HG03045 (cell line): Measurements from ENCODE around the gene ARHGAP20.

Experiments used
- ATAC-seq: cut with Tn5 transposase; IDR thresholded peaks from one replicate; pipeline ENCODE4 v1.9.1; 2021; ENCODE audit warnings: mild to moderate bottlenecking, moderate library complexity; ENCODE audit not compliant: unreplicated experiment

The ARHGAP20 gene

DNA sequence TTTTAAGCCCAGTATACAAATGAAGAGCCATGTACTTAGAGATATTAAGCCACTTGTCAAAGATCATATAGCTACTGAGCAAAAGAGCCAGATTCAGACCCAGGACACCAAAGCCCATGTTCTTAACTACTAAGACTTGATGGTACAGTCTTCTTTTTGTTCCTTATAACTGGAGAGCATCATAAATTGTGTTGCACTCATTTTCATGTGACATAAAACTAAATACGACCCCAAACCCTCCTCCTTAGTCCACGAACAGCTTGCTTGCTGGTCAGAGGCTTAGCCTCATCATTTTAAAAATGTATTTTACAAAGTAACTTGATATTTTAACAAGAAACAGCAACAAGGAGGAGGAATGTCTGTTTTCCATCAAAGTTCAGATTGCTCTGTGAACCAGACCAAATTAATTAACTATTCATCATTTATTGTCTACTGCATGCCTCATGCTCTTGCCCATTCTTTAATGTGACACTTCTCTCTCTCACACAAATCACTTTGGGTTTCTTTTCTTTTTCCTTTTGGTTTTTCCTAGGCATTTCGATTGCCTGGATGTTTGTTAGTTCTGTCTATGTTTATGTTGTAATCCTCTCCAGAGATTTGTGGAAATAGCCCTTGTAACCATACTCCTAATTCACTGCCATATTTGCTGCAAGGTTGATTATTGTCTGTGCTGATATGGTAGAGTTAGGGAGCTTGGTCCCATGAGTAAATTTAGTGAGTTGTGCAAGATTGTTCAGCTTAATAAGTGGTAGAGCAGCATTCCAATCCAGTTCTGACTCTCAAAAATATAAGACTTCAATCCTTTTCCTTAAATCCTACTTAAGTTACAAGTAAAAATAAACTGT is 8.4 kb upstream of the ARHGAP20 start:
- ATAC-seq: no peak

DNA sequence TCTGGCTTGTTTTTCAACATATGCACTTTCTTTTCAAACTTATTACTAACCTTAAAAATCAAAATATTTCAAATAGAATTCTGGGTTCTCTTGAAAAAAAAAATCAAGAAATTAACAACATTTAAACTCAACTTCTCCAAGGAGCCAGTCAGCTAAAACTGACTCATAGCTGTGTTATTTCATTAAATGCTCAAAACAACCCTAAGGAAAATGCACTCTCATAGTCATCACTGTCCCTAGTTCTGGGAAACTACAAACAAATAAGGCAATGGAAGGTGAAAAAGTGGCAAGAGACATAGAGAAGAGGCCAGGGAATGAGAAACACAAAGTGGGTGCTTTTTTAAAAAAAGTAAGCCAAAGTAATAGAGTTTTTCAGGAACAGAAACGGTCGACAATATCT is 4.1 kb upstream of the ARHGAP20 start:
- no peak for ATAC-seq

DNA sequence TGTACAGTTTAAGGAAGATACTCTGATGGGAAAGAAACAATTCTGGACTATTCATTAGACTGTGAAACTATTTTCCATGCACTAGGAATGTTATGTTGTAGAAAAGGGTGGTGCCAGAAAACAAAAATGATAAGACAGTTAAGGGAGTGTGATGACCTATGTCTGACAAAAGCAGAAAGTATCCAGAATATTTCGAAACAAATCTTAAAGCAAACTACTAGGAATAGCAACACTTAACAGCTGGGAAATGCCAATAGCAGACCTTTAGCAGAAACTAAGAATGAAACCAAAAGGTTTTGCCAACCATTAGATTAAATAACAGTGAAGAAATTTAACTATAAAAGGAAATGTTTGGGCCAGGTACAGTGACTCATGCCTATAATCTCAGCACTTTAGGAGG is 3.3 kb upstream of the ARHGAP20 start:
- ATAC-seq: no peak

DNA sequence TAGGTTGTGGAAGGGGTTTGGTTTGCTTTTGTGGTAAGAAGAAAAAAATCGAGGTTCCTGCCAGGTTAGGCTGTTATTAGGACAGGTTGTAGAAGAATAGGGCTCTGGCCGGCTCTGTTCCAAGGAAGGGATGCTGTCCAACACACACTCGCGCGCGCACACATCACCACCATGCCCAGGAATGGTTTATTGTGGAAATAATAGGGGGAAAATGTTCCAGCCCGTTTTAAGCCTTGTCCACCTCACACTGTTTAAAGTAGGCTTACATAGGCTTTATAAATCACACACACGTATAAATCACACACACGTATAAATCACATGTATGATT is 1.2 kb upstream of the ARHGAP20 start:
- no peak for ATAC-seq

DNA sequence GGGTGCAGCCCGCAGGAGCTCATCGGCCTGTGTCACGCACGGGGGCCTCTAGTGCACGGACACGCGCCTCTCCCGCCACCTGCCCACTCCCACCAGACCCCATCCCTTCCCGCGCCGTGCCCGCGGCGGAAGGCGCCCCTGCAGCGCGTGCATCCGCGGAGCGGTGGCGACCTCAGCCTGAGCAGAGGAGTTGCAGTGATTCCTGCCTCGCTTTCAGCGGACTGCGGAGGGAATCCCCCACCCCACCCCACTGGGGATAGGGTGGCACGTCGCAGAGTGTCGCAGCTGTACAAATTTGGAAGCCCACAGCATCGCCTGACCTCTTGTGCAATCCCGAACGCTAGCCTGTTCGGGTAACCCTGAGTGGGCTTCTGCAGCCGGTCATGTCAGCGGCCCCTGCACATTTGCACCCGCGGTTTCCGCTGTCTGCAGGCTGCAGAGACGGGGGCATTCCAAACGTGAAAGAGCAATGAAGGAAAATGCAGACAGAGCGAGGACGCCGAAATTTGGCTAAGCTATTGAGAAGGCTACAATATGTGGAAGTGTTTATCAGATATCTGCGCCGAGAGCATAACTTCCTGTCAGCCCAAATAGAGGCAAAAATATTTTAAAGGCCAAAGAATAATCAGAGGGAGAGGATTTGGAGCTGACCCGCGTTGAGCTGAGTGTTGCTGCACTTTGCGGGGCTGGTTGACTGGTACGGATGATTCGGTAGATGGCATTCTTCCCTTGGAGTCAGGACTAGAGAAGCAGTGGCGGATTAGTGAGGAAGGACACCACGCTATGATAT is 617 bp upstream of the ARHGAP20 start:
- ATAC-seq: peak; percentile 29

DNA sequence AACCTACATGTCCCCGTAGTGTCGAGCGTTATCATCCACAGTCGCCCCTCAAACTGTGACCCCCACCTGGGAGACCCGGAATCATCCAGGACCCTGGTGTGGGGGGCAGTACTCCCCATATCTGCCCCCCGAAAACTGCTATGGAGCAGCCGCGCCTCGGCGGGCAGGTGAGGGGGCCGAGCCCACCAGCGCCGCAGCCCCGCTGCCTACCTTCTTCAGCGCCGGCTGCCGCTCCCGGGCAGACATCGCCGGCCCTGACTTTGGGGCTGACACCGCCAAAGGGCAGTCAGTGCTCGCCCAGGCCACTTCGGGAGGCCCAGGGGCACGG is 825 bp downstream of the ARHGAP20 start:
- ATAC-seq: no peak

DNA sequence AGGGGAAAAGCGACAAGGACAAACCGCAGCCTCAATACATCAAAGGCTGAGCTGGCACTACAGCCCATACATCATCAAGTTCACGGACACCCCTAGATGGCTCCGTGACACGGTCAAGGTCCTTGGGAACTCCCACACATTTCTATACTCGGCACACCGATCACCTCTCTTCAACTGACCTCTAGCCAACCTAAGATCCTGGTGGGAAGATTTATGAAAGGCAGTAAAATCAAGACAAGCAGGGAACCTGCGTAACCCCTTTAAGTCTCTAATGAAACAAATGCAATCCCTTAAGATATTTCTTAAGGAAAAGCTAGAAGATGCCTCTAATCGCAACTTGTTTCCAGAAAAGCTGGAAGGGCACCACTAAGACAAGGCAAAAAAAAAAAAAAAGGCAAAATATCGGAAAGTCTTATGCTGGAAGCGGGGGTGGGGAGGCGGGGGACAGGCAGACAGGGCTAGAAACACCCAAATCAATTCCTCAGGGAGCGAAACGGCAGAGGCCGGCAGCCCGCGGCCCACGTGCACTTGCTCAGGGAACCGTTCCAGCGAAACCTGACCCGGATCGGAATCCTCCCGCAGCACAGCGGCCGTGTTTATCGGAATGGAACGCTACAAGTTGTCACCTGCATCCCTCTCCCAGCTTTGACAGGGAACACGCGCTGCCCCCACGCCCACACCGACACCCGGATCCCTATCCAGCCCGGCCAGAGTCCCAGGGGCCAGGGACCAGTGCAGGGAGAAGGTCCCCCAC is 1.4 kb downstream of the ARHGAP20 start:
- no peak for ATAC-seq

DNA sequence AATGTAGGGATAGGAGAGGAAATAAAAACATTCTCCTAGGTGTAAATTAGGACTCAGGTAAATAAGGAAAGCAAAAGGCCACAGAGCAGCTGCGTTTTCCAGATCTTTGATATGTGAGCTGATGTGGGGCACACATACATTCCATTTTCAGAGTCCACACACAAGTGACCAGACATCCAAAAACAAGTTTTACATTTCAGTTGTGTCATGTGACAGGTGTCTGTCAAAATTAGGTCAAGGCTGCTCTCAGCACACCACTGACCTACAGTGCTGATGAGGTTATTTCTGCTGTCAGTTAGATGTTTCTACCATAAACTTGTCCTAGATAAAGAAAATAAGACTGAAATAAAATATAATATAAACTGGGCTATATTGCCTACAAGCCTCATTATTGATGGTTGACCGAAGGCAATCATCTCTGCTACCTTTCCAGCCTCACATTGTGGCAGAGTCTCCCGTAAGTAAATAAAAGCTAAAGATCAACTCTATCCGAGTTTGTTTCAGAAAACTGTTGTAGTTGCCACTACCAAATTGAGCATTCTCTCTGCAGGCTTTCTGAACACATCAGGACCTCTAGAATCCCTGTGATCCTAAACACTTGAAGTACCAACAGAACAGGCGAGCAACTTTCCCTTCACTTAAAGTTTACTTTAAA is 7.9 kb downstream of the ARHGAP20 start:
- no peak for ATAC-seq

DNA sequence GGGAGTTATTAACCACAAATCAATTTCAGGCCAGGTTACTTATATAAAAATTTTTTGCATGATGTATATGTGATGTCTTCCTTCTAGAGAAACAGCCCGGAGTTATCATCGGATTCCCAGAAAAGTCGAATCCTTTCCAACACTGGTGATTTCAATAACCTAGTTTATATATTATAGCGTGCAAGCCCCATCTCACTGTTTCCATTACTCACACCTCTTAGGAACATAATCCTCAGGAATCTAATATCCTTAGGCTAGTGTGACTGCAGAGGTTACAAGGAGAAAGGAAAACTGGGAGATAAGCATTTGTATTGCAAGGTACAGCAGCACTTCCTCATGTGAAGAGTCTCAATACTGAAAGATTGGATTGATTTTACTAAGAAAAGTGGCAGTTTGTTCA is 20.3 kb downstream of the ARHGAP20 start:
- ATAC-seq: no peak

DNA sequence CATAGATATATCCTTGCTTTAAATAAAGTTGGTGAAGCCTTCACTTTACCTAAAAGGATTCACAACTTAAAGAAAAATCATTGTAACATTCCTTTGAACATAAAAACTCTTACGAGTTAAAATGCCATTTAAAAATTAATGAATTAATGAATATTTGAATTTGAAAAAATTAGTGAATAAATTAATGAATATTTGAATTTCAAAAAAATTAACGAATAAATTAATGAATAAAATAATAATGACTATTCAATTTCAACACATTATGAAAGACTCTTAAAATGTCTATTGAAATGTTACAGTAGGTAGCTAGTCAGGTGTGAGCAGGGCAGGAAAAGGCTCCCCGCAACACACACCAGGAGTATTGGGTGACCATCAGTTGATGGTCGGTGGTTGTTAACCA is 22.9 kb downstream of the ARHGAP20 start:
- ATAC-seq: no peak

DNA sequence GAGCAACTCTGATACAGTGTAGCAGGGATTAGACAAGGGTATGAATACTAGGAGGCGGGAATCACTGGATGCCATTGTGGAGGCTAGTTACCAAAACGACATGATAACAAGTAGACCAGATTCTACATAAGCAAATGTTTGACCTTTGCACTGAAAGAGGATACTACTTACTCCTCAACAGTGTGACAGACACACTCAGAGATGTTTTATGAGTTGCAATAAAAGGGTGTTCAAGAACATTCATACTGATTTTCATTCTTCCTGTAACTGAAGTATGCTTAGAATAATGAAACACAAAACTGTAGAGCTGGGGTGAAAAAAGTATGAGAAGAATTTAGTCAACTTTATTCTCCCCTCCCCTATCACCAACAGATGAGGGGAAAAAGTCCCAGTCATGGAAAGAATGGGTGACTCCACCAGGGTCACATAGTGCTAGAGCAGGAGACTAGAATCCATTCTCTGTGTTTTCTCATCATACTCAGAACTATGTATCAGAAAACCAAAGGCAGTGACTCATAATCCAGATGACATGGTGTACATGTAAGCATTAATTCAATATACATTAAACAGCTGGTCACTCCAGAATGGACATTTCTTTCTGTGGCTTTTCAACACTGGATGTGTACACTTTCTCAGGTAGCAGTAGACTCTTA is 32.8 kb downstream of the ARHGAP20 start:
- no peak for ATAC-seq

DNA sequence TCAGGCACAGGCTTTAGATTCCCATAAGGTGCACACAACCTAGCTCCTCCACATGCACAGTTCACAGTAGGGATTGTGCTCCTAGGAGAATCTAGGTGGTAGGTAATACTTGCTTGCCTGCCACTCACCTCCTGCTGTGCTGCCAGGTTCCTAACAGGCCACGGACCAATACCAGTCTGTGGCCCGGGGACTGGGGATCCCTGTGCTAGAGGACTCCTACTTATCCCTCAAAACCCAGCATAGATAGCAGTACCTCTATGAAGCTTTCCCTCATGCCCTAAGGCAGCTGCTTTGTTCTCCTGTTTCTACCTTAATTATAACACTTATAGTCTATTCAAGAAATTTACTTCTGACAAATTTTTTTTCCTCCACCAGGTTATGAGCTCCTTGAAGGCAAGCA is 36.7 kb downstream of the ARHGAP20 start:
- ATAC-seq: no peak

DNA sequence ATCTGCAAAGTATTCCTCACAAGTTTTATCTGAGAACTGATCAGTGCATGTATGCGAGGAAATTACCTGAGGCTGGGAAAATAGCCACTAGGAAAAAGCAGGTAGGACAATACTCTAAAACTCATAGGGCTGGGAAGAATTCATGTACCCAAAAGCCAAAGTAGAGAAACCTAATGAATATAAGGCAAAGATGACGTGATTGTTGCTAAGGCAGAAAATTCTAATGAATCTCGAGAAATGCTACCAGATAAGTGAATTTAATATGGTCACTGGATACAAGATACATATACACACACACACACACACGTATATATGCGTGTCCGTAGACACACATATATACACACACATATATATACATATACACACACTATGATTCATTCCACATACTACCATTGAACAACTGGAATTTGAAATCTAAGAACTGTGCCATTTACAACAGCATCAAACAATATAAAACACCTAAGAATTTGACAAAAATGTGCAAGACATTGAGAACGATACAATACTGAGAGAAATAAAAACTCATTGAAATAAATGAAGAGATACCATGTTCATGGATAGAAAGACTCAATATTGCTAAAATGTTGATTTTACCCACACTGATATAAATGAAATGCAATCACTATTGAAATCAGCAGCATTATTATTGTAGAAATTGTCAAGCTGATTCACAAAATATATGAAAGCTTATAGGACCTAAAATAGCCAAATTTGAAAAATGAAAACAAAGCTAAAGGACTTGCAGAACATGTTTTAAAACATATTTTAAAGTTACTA is 46.4 kb downstream of the ARHGAP20 start:
- ATAC-seq: no peak

DNA sequence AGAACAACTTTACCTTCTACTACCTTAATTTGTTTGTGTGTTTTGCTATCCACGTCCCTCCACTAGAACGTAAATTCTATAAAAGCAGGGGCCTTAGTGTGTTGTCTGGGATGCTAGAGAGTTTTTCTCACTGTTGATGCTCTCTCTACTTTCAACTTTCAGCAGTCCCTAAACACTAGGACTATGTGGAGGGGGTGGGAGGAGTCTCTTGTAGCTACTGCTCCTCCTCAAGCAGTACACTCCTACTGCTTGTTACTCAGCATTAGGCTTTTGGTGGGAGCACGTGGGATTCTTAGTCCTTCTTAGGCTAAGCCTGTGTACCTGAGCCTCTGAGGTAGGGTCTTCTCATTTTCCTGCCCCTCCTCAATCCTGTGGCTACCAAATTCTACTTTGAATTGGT is 56.3 kb downstream of the ARHGAP20 start:
- ATAC-seq: no peak

DNA sequence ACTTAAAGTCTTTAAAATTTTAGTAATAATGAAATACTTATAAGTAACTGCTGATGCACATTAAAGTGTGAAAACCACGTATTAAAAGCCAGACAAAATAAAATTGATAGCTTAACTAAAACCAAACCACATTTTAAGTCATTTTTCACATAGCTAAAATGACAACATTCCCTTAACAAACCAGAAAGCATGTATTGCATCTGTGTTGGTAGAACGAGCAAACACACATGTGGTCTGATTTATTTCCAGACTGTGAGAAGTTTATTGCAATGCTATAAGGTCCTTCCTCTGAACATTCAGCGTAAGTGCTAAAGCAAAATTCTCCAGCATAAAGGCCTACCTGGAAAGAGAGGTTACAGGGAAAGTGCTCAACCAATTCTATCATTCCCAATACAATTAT is 57.8 kb downstream of the ARHGAP20 start:
- no peak for ATAC-seq

DNA sequence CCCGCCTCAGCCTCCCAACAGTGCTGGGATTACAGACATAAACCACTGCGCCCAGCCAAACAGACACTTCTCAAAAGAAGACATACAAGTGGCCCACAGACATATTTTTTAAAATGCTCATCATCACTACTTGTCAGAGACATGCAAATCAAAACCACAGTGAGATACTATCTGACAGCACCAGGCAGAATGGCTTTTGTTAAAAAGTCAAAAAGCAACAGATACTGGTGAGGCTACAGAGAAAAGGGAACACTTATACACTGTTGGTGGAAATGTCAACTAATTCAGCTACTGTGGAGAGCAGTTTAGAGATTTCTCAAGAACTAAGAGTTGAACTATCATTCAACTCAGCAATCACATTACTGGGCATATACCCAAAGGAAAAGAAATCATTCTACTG is 67.0 kb downstream of the ARHGAP20 start:
- ATAC-seq: no peak

DNA sequence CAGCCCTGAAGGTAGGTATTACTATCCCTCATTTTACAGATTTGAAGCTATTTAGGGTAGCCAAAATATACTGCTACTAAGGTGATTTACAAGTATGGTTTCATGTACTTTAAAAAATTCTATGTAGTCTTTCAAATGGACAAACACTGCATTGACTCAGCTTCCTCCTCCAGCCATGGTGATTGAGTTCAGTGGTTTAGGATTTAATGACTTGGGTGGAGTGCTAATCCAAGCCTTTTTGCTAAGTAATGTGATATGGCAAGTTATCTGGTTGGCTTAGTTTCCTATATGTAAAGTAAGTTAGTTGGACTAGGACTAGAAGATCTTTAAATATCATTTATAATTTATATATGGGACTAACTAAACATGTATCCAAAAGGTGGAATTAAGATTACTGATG is 77.9 kb downstream of the ARHGAP20 start:
- ATAC-seq: no peak

DNA sequence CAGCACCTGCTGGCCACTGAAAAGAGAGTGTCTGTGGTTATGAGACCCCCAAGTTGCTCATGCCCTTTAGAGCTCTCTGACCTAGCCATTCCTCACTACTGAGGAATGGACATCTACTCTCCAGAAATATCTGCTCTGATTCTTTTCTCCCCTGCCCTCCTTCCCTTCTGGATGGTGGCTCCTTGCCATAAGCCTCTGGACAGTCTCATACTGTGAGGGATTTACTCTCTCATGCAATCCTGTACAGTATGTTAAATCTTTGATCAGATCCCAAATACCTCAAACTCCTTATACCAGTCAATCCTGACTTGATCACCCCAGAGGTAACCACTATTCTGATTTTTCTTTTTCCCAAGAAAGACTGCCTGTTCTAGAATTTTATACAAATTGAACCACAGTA is 80.7 kb downstream of the ARHGAP20 start:
- ATAC-seq: no peak

DNA sequence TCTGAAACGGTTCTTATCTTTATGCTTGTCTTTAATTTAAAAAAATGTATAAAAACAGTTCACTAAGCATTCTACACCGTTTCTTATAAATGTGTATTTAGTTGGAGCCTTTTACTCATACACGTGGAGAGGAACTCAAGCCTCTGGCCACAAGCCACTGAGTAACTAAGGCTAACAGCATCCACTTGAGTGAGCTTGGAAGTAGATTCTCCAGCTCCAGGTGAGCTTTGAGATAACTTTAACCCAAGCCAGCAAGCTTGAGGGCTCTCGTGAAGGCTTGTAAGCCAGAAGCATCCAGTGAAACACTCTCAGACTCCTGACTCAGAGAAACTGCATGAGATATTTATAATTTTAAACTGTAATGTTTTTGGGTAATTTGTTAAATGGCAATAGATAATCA is 82.6 kb downstream of the ARHGAP20 start:
- no peak for ATAC-seq

DNA sequence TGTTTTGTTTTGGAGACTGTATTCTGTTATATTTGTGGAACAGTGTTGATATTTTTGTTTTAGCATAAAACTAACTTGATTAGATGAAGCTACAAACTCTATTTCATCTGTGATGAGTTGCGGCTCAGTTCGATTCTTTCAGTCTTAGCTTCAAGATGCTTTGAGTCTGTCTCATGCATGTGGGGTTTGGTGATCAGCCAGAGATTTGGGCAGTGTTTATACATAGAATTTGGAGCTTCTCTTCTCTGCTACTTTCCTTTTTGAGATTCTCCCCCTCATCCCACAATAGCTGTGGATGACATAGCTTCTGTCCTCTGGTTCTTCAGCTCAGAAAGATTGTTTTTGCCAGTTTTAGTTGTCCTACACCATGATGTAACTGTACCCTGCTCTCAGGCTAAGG is 90.4 kb downstream of the ARHGAP20 start:
- ATAC-seq: no peak
